ENCODE measurements around the gene LRRC75A. TPM values are rescaled to one million over a fixed set of nuclear protein-coding genes. Genes with fewer than 3 reads are reported as not detected.

Gene LRRC75A
- total RNA-seq, 4 donors from 2014 or later: 4.0 to 16.7 (median 7.8) TPM

GRCh38 chr17:16423226-16423872, 68.6 kb downstream of the LRRC75A start:
- Histone ChIP-seq H3K9me3 (no peaks in the 10 kb centered on the region), H3K27me3 (no peaks in the 10 kb centered on the region), H3K36me3 (no peaks in the 10 kb centered on the region), H3K4me1 (peaks cover 15 to 21% of the 10 kb centered on the region in 2 donors), H3K27ac (no peak overlapping the region), H3K4me3 (replicated peaks in 1 of 3) (no peak overlapping the region)
- no peak for DNase-seq
- TF ChIP-seq POLR2A (IDR thresholded peaks at IDR 0.05) (no peak), CTCF (IDR thresholded peaks at IDR 0.05) (no peak)
- 94 to 96% methylated on average over 7 to 10 of the region's 10 CpGs for WGBS, 2 donors
- intact Hi-C loops (cut with DNase I): no loop called here

- H3K36me3 ChIP-seq: no peaks in the 10 kb centered on the region
- no peak overlapping the region for H3K4me3 ChIP-seq (replicated peaks in 1 of 3)
- H3K4me1 ChIP-seq: peaks cover 25 to 31% of the 10 kb centered on the region in 2 donors
- H3K27ac ChIP-seq: no peak overlapping the region
- intact Hi-C loops (cut with DNase I): no loop called here
- 83 to 92% methylated on average over 5 to 7 of the region's 7 CpGs for WGBS, 2 donors
- no peak for DNase-seq
- no peaks in the 10 kb centered on the region for H3K27me3 ChIP-seq
- no peaks in the 10 kb centered on the region for H3K9me3 ChIP-seq
- TF ChIP-seq CTCF (IDR thresholded peaks at IDR 0.05): no peak
- TF ChIP-seq POLR2A (IDR thresholded peaks at IDR 0.05): no peak
These were observed 69.6 kb downstream of the LRRC75A start for GRCh38 chr17:16422416-16422815.

GRCh38 chr17:16419929-16420271, 72.1 kb downstream of the LRRC75A start:
- DNase-seq: peak in 1 of 2 donors; percentile 24
- Histone ChIP-seq H3K4me3 (replicated peaks in 1 of 3) (no peak overlapping the region), H3K36me3 (no peaks in the 10 kb centered on the region), H3K27ac (peak overlapping the region; percentile 56 to 84 (median 82)), H3K4me1 (peaks cover 27 to 39% of the 10 kb centered on the region in 2 donors), H3K9me3 (no peaks in the 10 kb centered on the region), H3K27me3 (no peaks in the 10 kb centered on the region)
- intact Hi-C loops (cut with DNase I): no loop called here
- no peak for TF ChIP-seq CTCF (IDR thresholded peaks at IDR 0.05)
- TF ChIP-seq POLR2A (IDR thresholded peaks at IDR 0.05): no peak
- 43 to 71% methylated on average over 1 to 10 of the region's 10 CpGs for WGBS, 2 donors

- H3K27me3 ChIP-seq: no peaks in the 10 kb centered on the region
- DNase-seq: peak; percentile 71 to 74
- H3K27ac ChIP-seq: peak overlapping the region; percentile 56 to 84 (median 82)
- WGBS, 2 donors: 33 to 38% methylated on average over 7 to 8 of the region's 8 CpGs
- no peak for TF ChIP-seq CTCF (IDR thresholded peaks at IDR 0.05)
- TF ChIP-seq POLR2A (IDR thresholded peaks at IDR 0.05): no peak
- intact Hi-C loops (cut with DNase I): no loop called here
- H3K4me1 ChIP-seq: peaks cover 27 to 39% of the 10 kb centered on the region in 2 donors
- H3K9me3 ChIP-seq: no peaks in the 10 kb centered on the region
- H3K4me3 ChIP-seq (replicated peaks in 1 of 3): no peak overlapping the region
- H3K36me3 ChIP-seq: no peaks in the 10 kb centered on the region
These were observed 72.7 kb downstream of the LRRC75A start for GRCh38 chr17:16419074-16419928.

- no peaks in the 10 kb centered on the region for H3K36me3 ChIP-seq
- H3K4me1 ChIP-seq: peaks cover 27 to 39% of the 10 kb centered on the region in 2 donors
- WGBS, 2 donors: 0 to 42% methylated on average over 1 to 2 of the region's 2 CpGs
- no peak for DNase-seq
- H3K27ac ChIP-seq: peak overlapping the region; percentile 56 to 84 (median 82)
- no peaks in the 10 kb centered on the region for H3K27me3 ChIP-seq
- H3K4me3 ChIP-seq (replicated peaks in 1 of 3): no peak overlapping the region
- intact Hi-C loops (cut with DNase I): no loop called here
- no peaks in the 10 kb centered on the region for H3K9me3 ChIP-seq
- TF ChIP-seq POLR2A (IDR thresholded peaks at IDR 0.05) (no peak), CTCF (IDR thresholded peaks at IDR 0.05) (no peak)
These were observed 73.3 kb downstream of the LRRC75A start for GRCh38 chr17:16418685-16419068.

Data from thyroid gland (tissue), 4 donors.